Measurements from ENCODE around the gene TNRC6B. TPM values are rescaled to one million over a fixed set of nuclear protein-coding genes. Genes with fewer than 3 reads are reported as not detected.

TNRC6B gene
- total and polyA plus RNA-seq, 2 of the 13 experiments (the other 11 are each of a cell fraction or from before 2014, with no cell fraction given) = 8.9 to 13.2 TPM

DNA sequence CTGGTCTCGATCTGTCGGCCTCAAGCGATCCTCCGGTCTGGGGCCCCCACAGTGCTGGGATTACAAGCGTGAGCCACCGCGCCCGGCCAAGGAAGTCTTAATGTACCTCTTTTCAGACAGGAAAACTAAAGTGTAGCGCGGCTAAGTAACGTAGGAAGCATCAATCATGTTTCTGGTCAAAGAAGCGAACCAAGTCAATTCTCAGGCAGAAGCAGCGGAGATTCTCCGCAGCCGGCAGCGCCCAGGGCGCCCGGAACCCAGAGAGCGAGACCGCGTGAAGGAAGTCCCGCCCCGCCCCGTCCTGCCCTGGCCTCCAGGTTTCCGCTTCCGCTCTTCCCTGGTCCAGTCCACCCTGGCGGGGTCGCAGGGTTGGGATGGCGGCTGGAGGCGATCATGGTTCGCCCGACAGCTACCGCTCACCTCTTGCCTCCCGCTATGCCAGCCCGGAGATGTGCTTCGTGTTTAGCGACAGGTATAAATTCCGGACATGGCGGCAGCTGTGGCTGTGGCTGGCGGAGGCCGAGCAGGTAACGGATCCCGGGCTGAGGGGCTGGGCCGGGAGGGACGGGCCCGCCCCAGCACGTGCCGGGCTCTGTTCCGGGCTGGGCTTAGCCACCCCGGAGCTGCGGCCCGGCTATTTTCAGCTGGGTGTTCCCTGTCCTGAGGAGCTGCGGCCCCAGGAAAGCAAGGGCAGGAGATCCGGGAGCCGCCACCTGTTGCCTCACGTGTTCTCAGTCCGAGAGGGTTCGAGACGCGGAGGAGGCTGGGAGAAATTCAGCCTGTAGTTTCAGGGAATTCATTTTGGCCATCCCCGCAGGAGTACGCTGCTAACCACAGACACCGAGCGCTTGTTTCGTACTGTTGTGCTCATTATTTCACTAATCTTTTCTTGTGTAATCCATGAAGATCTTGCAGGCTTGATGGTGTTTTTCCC, 168.7 kb downstream of the TNRC6B start, which contains the start of gene ADSL (continued):
- TF ChIP-seq ZMYM4 (CRISPR knock-in tag; IDR thresholded peaks at IDR 0.05) (peak; percentile 71), ZNF496 (CRISPR knock-in tag; IDR thresholded peaks at IDR 0.05; ENCODE audit: insufficient replicate concordance) (no peak), TOPORS (CRISPR knock-in tag; IDR thresholded peaks at IDR 0.05) (0 out of 2 replicates have a peak, but pooled peaks have one; percentile 62), JDP2 (CRISPR knock-in tag; IDR thresholded peaks at IDR 0.05; ENCODE audit: borderline replicate concordance) (no peak), ZFY (CRISPR knock-in tag; IDR thresholded peaks at IDR 0.05) (peak; percentile 96), ZIK1 (CRISPR knock-in tag; IDR thresholded peaks at IDR 0.05; ENCODE audit: borderline replicate concordance, low read depth) (no peak; the same call in 1 of the 2 replicates), ZC3H13 (CRISPR knock-in tag; IDR thresholded peaks at IDR 0.05) (peak; percentile 86; the same call in 1 of the 2 replicates), ZSCAN21 (CRISPR knock-in tag; IDR thresholded peaks at IDR 0.05; ENCODE audit: borderline replicate concordance) (peak; percentile 61; the same call in 1 of the 2 replicates), REPIN1 (CRISPR knock-in tag; IDR thresholded peaks at IDR 0.05; ENCODE audit: borderline replicate concordance, low read depth) (peak; percentile 90; the same call in 1 of the 2 replicates), DMAP1 (CRISPR knock-in tag; IDR thresholded peaks at IDR 0.05) (peak; percentile 99), SRSF4 (IDR thresholded peaks at IDR 0.05; ENCODE audit: low read depth, low read length, poor library complexity, severe bottlenecking) (peak; percentile 64), CREM (IDR thresholded peaks at IDR 0.05) (peak; percentile 78), CREM (CRISPR knock-in tag; IDR thresholded peaks at IDR 0.05) (no peak), NONO (IDR thresholded peaks at IDR 0.05) (no peak), NONO (CRISPR knock-in tag; conservative IDR thresholded peaks at IDR 0.05) (peak; percentile 95), AHR (CRISPR knock-in tag; IDR thresholded peaks at IDR 0.05) (peak; percentile 86), SYNCRIP (IDR thresholded peaks at IDR 0.05; ENCODE audit: insufficient read depth, low read depth, low read length) (no peak), ZNF101 (CRISPR knock-in tag; IDR thresholded peaks at IDR 0.05; ENCODE audit: borderline replicate concordance, low read depth) (peak; percentile 96; the same call in 1 of the 2 replicates), HMGA1 (CRISPR knock-in tag; conservative IDR thresholded peaks at IDR 0.05) (no peak), ZNF143 (CRISPR knock-in tag; IDR thresholded peaks at IDR 0.05) (peak; percentile 62), ZNF891 (CRISPR knock-in tag; IDR thresholded peaks at IDR 0.05) (peak; percentile 79; the same call in 1 of the 2 replicates), KLF6 (CRISPR knock-in tag; IDR thresholded peaks at IDR 0.05) (peak; percentile 96)
- TF ChIP-seq, protein P1, sequence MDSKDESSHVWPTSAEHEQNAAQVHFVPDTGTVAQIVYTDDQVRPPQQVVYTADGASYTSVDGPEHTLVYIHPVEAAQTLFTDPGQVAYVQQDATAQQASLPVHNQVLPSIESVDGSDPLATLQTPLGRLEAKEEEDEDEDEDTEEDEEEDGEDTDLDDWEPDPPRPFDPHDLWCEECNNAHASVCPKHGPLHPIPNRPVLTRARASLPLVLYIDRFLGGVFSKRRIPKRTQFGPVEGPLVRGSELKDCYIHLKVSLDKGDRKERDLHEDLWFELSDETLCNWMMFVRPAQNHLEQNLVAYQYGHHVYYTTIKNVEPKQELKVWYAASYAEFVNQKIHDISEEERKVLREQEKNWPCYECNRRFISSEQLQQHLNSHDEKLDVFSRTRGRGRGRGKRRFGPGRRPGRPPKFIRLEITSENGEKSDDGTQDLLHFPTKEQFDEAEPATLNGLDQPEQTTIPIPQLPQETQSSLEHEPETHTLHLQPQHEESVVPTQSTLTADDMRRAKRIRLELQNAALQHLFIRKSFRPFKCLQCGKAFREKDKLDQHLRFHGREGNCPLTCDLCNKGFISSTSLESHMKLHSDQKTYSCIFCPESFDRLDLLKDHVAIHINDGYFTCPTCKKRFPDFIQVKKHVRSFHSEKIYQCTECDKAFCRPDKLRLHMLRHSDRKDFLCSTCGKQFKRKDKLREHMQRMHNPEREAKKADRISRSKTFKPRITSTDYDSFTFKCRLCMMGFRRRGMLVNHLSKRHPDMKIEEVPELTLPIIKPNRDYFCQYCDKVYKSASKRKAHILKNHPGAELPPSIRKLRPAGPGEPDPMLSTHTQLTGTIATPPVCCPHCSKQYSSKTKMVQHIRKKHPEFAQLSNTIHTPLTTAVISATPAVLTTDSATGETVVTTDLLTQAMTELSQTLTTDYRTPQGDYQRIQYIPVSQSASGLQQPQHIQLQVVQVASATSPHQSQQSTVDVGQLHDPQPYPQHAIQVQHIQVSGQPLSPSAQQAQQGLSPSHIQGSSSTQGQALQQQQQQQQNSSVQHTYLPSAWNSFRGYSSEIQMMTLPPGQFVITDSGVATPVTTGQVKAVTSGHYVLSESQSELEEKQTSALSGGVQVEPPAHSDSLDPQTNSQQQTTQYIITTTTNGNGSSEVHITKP (CRISPR knock-in tag; IDR thresholded peaks at IDR 0.05; ENCODE audit: low read depth) = peak; percentile 98
- TF ChIP-seq, protein P2, sequence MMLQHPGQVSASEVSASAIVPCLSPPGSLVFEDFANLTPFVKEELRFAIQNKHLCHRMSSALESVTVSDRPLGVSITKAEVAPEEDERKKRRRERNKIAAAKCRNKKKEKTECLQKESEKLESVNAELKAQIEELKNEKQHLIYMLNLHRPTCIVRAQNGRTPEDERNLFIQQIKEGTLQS (CRISPR knock-in tag; IDR thresholded peaks at IDR 0.05) = 0 out of 2 replicates have a peak, but pooled peaks have one; percentile 3
- TF ChIP-seq, protein P3, sequence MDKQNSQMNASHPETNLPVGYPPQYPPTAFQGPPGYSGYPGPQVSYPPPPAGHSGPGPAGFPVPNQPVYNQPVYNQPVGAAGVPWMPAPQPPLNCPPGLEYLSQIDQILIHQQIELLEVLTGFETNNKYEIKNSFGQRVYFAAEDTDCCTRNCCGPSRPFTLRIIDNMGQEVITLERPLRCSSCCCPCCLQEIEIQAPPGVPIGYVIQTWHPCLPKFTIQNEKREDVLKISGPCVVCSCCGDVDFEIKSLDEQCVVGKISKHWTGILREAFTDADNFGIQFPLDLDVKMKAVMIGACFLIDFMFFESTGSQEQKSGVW (CRISPR knock-in tag; IDR thresholded peaks at IDR 0.05; ENCODE audit: borderline replicate concordance) = peak; percentile 60; the same call in 1 of the 2 replicates
